EH (cell line): Measurements from ENCODE around the gene SPAG5.
A peak's percentile ranks its signal among the peaks of the same experiment; 100 is the strongest.
"Not testable (repeated sequence)": the region's sequence is repeated elsewhere in the genome, so short reads cannot be mapped to it uniquely, and the experiment has no call there.

Experiments
- DNase-seq: peaks from one replicate; pipeline ENCODE4 v3.0.0-alpha.2; 2015; ENCODE audit warnings: low read depth

Gene SPAG5

DNA sequence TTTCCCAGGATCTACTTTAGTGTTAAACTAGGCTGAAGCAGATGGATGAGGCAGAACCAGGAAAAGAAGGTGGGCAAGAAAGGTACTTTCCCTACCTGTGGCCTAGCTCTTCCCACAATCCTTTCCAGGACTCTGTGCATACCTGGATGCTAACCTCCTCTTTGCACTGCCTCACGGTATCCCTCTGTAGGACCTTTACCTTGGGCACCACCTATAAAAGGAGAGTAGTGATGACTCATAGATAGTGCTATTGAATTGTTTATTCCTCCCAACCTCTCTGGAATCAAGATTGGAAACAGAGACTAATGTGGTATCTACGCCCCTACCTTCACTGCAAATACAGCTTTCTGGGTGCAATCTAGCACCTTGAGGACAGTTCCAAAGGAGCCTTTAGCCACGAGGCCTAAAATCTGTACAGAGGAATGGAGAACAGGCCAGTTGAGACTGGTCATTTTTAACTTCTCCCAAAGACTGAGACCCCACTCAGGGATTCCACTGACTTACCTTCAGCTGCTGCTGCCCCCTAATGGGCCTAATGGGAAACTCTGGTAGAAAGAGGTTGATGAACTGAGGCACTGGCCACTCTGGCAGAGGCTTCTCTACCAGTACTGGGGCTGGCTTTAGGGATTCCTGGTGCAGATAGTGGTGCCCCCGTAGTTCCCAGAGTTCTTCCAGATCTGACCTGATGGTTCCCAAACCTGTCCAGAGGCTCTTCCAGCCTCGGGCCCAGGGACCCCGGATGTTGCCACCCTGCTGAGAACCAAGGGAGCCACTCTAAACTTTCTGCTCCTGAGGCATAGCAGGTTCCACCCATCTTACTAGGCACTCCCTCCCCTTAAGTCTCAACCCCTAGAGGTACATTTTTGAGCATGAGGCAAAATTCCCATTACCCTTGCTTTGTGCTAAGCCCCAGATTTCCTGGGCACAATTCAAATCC lies 14.4 kb upstream of the SPAG5 start:
- peak; percentile 43 for DNase-seq

DNA sequence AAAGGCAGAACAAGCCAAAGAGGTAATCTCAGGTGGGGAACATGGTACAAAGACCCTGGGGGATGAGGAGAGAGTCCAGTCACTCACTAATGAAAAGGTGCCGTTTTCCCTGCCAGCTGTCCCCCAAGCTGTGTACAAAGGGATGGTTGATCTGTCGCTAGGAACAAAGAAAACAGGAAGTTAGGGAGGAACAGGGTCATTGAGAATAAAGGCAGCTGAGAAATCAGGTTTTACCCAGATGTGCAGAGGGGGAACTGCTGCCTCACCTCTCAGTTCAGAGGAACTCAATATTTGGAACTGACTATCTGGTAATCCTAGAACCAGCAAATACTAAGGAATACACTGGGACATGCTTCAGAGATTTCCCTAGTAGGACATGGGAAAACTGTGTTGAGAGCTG lies 13.7 kb upstream of the SPAG5 start:
- no peak for DNase-seq

DNA sequence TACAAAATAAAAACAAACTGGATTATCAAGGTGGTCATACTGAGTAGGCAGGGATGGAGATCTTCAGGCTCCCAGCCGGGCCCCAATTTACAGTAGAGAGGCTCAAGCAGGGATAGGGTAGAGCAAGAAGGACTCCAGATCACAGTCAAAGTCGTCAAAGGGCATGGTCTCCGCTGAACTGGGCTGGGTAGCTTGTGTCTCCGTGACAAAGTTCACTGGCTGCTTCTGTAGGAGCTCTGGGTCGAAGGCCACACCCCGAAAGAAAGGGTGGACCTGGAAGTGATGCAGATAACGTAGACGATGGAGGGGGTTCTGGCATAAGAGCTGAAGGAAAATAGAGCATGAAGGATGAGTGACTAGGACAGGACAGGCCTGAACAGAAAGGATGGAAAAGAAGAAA lies 11.6 kb upstream of the SPAG5 start:
- no peak for DNase-seq

DNA sequence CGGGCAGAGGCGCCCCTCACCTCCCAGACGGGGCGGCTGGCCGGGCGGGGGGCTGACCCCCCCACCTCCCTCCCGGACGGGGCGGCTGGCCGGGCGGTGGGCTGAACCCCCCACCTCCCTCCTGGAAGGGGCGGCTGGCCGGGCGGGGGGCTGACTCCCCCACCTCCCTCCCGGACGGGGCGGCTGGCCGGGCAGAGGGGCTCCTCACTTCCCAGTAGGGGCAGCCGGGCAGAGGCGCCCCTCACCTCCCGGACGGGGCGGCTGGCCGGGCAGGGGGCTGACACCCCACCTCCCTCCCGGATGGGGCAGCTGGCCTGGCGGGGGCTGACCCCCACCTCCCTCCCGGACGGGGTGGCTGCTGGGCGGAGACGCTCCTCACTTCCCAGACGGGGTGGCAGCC lies 5.2 kb upstream of the SPAG5 start:
- DNase-seq: not testable (repeated sequence)

DNA sequence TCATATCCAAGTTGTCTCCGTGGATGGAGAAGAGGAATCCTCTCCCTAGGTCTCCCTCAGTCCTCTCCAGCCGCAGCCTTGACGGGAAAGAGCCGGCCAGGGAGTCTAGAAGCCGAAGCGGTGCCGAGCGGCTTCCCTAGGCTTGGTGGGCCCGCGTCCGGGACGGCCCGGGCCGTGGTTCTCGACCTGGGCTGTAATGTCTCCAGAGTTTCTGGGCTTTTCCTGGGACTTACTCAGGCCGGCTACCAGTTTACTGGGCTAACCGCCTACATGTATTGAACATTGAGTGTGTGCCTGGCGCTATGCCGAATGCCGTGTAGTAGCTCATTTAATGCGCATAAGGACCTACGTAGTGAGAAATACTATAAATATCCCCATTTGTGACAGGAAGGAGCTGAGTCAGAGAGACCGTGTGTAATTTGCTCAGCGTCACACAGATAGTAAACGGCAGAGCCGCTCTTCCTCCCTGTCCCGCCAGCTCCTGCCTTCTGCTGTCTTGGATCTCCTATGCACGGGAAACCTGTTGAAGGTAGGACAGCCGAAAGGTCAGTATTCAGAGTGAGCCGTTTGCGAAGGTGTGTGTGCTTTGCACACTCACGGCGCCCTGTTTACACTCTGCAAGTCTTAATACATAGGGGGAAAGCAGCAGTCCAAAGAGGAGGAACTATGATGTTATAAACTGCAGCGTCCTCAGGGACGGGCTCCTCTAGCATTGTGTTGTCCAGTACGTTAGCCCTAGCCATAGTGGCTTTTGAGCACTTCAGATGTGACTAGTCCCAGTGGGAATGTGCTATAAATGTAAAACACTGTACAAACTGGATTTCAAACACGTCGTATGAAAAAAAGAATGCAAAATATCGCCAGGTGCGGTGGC lies 723 bp upstream of the SPAG5 start:
- peak; percentile 92 for DNase-seq

GRCh38 chr17:28598389-28598788 lies 436 bp downstream of the SPAG5 start:
- DNase-seq: no peak

DNA sequence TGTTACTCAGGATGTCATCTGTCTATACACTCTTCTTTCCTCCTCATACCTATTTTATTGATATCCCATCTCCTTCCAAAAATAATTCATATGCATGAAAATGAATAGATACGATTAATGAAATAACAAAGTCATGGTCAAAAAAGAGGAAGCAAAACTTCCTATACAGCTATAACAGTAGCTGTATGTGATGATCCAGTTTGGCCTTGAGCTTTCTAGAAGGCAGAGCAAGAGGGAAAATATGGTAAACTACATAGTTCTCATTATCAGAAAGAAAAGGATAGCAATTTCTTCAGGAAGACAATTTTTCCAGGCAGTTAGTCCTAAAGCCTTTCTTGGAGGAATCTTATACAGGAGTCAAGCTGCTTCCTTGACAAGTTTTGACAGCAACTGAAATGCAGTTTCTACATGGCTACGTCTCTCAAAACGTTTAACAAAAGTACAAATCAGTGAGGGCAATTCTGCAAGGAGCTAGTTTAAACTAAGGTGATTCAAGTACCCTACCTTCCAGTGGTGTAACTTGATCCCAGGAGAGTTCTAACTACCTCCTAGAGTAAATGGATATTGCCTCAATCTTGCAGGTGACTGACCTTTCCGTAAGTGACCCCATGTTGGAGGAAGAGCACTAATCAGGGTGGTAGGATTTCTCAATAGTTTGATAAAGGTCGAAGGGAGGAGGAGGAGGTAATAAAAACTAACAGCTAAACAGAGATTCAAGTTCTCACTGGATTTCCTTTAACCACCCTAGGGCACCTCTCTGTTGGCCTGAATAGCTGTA lies 1.0 kb downstream of the SPAG5 start:
- DNase-seq: no peak

DNA sequence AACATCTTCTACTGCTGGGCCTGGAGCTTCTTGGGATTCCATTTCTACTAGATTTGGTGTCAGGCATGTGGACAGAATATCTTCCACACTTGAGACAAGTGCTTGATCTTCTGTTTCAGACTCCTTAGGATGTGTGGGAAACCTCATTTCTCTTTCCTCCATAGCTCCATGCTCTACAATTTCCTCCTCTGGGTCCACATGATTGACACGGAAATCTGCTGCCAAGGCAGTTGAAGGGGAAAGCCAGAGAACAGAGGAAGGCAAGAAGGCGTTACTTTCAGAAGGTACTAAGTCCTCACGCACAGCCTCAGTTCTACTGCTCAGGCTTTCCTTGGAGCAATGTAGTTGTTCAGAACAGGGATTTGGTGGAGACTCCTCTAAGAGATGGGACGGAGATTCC lies 6.6 kb downstream of the SPAG5 start:
- DNase-seq: no peak

- no peak for DNase-seq
These were observed 13.0 kb downstream of the SPAG5 start for GRCh38 chr17:28585851-28586250.

GRCh38 chr17:28584434-28584833 lies 14.4 kb downstream of the SPAG5 start:
- DNase-seq: no peak

DNA sequence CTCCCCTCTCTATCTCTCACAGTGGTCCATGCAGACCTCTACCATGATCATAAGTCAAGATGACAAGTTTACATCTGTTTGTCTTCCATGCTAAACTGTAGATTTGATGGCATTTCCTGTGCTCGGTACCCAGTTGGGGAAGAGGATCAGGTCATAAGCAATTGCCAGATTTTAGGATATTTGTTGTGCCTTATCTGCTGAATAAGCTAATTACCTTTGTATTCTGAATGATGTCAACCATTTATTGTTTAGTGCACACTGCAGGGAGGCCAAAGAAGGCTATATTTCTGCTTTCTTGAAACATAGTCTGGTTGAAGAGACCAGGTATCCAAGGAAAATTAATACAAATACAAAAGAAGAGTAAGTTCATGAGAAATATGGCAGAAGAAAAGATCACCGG lies 16.3 kb downstream of the SPAG5 start:
- DNase-seq: no peak

- no peak for DNase-seq
These were observed 17.9 kb downstream of the SPAG5 start for GRCh38 chr17:28580959-28581358.

DNA sequence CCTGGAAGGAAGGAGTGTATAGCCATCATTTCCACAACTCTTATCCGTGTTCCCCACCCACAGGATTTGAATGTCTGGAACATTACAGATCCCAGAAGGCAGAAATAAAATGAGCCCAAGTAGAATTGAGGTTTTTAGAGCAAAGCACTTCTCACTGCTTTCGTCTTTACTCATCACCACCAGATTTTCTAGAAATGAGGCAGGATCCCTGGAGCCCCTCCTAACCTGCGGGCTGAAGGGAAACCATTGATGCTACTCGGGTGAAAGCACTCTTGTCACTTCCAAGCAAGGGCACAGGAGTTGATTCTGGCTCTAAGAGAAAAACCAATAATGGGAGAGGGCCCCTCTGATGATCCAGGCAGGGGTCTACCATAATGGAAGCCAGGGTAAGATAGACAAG lies 19.3 kb downstream of the SPAG5 start:
- DNase-seq: no peak

DNA sequence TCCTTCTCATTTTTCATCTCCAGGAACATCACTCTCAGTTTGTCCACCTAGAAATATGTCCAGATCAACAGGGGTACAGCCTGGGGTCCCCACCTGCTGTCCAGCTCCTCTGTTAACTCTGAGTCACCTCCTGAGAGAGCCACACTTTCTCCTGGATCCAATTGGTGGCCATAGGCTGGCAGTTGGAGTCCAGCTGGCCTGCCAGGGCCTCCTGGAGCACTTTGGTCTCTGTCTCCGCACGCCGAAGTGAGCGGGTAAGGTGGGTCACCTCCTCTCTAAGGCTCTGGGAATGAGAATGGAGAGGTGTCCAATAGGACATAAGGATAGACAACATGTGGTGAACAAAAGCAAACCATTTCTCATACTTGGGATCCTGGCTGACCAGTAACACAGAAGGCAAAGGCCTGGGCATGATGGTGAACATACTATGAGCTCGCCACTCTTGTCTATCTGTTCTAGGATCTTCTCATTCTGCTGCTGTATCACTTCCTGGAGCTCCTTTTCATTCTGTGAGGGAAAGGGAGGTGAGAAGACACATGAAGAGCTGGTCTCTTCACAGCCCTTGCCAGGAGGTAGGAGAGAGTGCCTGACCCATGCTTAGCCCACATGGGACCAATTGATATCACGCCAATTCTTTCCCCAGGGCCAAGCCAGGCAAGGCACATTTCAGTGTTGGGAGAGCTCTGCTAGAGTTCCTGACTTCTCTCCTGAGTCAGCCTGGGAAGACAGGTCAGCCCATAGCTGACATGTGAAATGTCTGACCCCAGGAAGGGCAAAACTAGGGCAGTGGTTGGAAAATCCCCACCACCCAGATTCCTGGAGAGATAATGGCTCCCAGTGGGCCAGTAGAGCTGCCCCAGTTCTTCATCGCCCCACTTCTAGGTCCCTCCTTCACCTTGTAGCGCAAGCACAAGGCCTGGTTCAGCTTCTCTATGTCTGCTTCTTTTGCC lies 20.3 kb downstream of the SPAG5 start:
- no peak for DNase-seq

DNA sequence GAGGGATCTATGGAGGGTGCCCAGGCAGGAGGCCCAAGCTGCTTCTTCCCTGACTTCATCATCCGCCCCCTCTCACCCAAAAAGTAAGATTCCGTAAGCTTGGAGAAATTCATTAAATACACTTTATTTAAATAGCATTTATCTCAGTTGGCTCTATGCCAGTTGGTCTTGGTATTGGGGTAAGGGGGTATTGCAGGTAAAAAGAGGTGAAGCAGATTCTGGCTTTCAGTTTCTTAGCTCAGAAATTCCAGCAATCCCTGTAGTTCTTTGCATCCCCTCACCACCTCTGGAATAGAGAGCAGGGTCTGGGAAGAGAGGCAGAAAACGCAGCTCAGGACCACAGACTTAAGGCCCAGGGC lies 21.4 kb downstream of the SPAG5 start:
- no peak for DNase-seq

DNA sequence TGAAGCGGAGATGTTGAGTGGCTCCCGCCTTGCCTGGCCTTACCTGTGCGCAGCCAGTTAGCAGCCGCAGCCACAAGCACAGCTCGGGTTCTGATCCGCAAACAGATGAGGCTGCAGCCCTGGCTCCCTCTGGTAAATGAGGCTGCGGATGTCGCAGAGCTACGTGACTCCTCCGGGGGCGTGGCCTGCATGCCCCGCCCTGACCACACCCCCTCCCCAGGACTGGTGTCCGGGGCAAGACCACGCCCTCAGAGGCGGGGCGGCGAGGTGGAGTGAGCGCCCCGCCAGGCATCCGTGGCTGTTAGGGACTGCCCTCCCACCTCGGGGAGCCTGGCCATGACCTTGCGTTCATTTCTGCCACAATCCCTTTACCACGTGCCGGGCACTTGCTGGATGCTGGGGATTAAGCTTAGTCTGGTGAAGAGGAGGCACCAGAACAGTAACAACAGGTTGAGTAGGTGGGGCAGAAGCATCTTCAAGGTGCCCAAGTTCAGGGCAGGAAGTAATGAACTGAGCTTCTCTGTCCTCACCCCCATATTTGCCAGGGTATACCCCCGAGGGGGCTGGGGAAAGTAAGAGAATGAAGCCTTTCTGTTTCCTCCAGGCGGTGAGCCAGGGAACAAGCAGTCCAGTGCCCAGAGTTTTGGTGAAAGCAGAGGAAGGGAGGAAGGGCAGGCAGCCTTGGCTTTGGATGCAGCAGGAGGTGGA lies 21.9 kb downstream of the SPAG5 start, which contains the start of gene ALDOC:
ALDOC (minus strand) TSS at position 138 of the 708 bp plus-strand sequence. CDS start 1,363 bp downstream, outside the sequence.
- DNase-seq: peak; percentile 93

DNA sequence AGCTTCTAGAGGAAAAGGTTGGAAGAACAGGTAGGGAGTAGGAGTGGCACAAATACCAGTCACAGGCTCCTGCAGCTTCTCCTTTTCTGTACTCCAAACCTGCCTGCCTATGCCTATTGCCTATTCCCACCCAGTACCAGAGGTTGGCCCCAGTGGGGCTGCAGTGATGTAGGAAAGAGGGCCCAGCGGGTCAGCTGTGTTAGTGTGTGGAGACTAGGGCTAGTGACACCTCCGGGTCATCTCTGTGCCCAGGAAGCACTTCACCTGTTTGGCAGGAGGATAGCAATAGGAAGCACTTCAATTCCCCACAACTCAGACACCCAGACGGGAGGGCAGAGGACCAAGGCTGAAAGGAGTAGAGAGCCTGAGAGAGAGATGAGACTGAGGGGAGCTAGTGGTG lies 22.8 kb downstream of the SPAG5 start:
- not testable (repeated sequence) for DNase-seq

- DNase-seq: no peak
These were observed 23.6 kb downstream of the SPAG5 start for GRCh38 chr17:28575126-28575795.

GRCh38 chr17:28574526-28574925 lies 24.3 kb downstream of the SPAG5 start:
- no peak for DNase-seq

- DNase-seq: no peak
These were observed 24.8 kb downstream of the SPAG5 start for GRCh38 chr17:28573966-28574480.
